DND-41 (cell line): ENCODE data around the gene PPEF2.

ENCODE experiments used
- EZH2 ChIP-seq: IDR thresholded peaks from 3 replicates; pipeline ENCODE4 v1.6.1; 2012; ENCODE audit warnings: borderline replicate concordance, low read depth, mild to moderate bottlenecking, moderate library complexity, low read length, inconsistent platforms; ENCODE audit not compliant: severe bottlenecking
- TF ChIP-seq, protein P1 (sequence below): IDR thresholded peaks from 2 replicates; pipeline ENCODE4 v1.5.1; 2012; ENCODE audit warnings: borderline replicate concordance, low read length, moderate library complexity, mild to moderate bottlenecking; ENCODE audit not compliant: poor library complexity, severe bottlenecking; ENCODE audit errors: extremely low read depth

DNA sequence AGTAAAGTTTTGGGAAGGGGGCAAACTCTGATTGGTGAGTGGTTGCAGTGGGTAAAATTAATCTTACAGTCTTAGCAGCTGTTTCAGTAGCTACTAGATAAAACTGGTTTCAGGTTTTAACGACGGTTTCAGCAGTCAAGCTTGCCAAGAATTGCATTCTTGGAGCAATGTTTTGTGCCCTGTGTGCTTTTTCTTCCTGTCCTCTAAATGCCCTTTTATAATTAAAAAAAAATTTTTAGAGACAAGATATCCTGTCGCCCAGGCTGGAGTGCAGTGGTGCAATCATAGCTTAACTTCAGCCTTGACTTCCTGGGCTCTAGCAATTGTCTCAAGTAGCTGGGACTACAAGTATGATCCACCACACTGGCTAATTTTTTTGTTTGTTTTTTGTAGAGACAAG is 6.3 kb upstream of the PPEF2 start:
- no peak for TF ChIP-seq EZH2
- TF ChIP-seq, protein P1, sequence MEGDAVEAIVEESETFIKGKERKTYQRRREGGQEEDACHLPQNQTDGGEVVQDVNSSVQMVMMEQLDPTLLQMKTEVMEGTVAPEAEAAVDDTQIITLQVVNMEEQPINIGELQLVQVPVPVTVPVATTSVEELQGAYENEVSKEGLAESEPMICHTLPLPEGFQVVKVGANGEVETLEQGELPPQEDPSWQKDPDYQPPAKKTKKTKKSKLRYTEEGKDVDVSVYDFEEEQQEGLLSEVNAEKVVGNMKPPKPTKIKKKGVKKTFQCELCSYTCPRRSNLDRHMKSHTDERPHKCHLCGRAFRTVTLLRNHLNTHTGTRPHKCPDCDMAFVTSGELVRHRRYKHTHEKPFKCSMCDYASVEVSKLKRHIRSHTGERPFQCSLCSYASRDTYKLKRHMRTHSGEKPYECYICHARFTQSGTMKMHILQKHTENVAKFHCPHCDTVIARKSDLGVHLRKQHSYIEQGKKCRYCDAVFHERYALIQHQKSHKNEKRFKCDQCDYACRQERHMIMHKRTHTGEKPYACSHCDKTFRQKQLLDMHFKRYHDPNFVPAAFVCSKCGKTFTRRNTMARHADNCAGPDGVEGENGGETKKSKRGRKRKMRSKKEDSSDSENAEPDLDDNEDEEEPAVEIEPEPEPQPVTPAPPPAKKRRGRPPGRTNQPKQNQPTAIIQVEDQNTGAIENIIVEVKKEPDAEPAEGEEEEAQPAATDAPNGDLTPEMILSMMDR = no peak
